Vagina (tissue), 2 donors: ENCODE results near the gene MARF1. TPM values are rescaled to one million over a fixed set of nuclear protein-coding genes. Genes with fewer than 3 reads are reported as not detected.

Experiments
- DNase-seq, 2 donors: peaks; one replicate each; pipeline ENCODE4 v3.0.0-alpha.2; 2017; ENCODE audit errors: extremely low spot score in 2 of 2
- H3K27ac ChIP-seq: fragments of 200-600 bp; sonication (generic); one replicate; pipeline ENCODE4 v1.5.1; 2019
- H3K27me3 ChIP-seq: fragments of 200-600 bp; sonication (generic); one replicate; pipeline ENCODE4 v1.5.1; 2019
- H3K36me3 ChIP-seq, 2 donors: fragments of 200-600 bp; sonication (generic); one replicate each; pipeline ENCODE4 v1.5.1; 2017 to 2019
- H3K4me1 ChIP-seq: fragments of 200-600 bp; sonication (generic); one replicate; pipeline ENCODE4 v1.5.1; 2019
- H3K4me3 ChIP-seq, 2 donors: fragments of 200-600 bp; sonication (generic); 1 replicate in 1 of 2; 2 replicates in 1 of 2; pipeline ENCODE4 v1.5.1; 2016 to 2019
- H3K9me3 ChIP-seq: fragments of 200-600 bp; sonication (generic); one replicate; pipeline ENCODE4 v1.5.1; 2019
- CTCF ChIP-seq, 3 experiments: fragments of 450-650 bp in 2 of 3; fragments of 200-600 bp in 1 of 3; sonication (generic) in 1 of 3; IDR thresholded peaks; one replicate each; pipeline ENCODE4 v1.5.1; 2017 to 2019; ENCODE audit warnings: antibody characterized with exemption in 3 of 3, mild to moderate bottlenecking in 2 of 3, moderate library complexity in 2 of 3
- POLR2A ChIP-seq, 2 donors: fragments of 450-650 bp; IDR thresholded peaks; one replicate each; pipeline ENCODE4 v1.6.1; 2017; ENCODE audit warnings: antibody characterized with exemption in 2 of 2, mild to moderate bottlenecking in 2 of 2, moderate library complexity in 2 of 2
- POLR2AphosphoS5 ChIP-seq, 2 donors: sonication (generic); formaldehyde crosslinking; IDR thresholded peaks; one replicate each; pipeline ENCODE4 v1.9.0; 2017; ENCODE audit warnings: antibody characterized with exemption in 2 of 2, mild to moderate bottlenecking in 2 of 2, low read depth in 1 of 2; ENCODE audit not compliant: insufficient read depth in 1 of 2
- intact Hi-C: fragments of 100-400 bp; cut with DNase I; formaldehyde crosslinking; loops from one replicate; pipeline ENCODE4 v1.15.1; 2023
- total RNA-seq: library from RNA; depleted of rRNA; stranded (reverse); fragments of >200 nt; gene quantifications from one replicate; pipeline ENCODE4 v1.2.3, GENCODE V29; 2016

MARF1 gene
- total RNA-seq, 1 donor from 2014 or later = 39.0 TPM

- Histone ChIP-seq H3K27ac (no peak overlapping the region), H3K4me3 (no peak overlapping the region), H3K27me3 (no peaks in the 10 kb centered on the region), H3K4me1 (no peaks in the 10 kb centered on the region), H3K36me3 (no peaks in the 10 kb centered on the region), H3K9me3 (no peaks in the 10 kb centered on the region)
- no peak for DNase-seq
- no peak for TF ChIP-seq CTCF (IDR thresholded peaks at IDR 0.05)
- TF ChIP-seq POLR2A (IDR thresholded peaks at IDR 0.05) = no peak
- TF ChIP-seq POLR2AphosphoS5 (IDR thresholded peaks at IDR 0.05; ENCODE audit: insufficient read depth in 1 of 2, low read depth in 1 of 2) = no peak
- intact Hi-C loops = no loop called here
Observed at GRCh38 chr16:15559176-15559575, 83.8 kb downstream of the MARF1 start.

GRCh38 chr16:15557258-15557657 is 85.7 kb downstream of the MARF1 start:
- intact Hi-C loops = no loop called here
- no peaks in the 10 kb centered on the region for H3K36me3 ChIP-seq
- no peak overlapping the region for H3K4me3 ChIP-seq
- TF ChIP-seq POLR2A (IDR thresholded peaks at IDR 0.05) (no peak), CTCF (IDR thresholded peaks at IDR 0.05) (no peak), POLR2AphosphoS5 (IDR thresholded peaks at IDR 0.05; ENCODE audit: insufficient read depth in 1 of 2, low read depth in 1 of 2) (no peak)
- DNase-seq = no peak
- no peaks in the 10 kb centered on the region for H3K27me3 ChIP-seq
- no peaks in the 10 kb centered on the region for H3K4me1 ChIP-seq
- no peak overlapping the region for H3K27ac ChIP-seq
- H3K9me3 ChIP-seq = no peaks in the 10 kb centered on the region

GRCh38 chr16:15556130-15556529 is 86.8 kb downstream of the MARF1 start:
- Histone ChIP-seq H3K4me3 (no peak overlapping the region), H3K9me3 (no peaks in the 10 kb centered on the region), H3K36me3 (no peaks in the 10 kb centered on the region), H3K4me1 (peaks cover 3% of the 10 kb centered on the region), H3K27me3 (no peaks in the 10 kb centered on the region), H3K27ac (no peak overlapping the region)
- no peak for DNase-seq
- intact Hi-C loops = no loop called here
- TF ChIP-seq CTCF (IDR thresholded peaks at IDR 0.05) (no peak), POLR2A (IDR thresholded peaks at IDR 0.05) (no peak), POLR2AphosphoS5 (IDR thresholded peaks at IDR 0.05; ENCODE audit: insufficient read depth in 1 of 2, low read depth in 1 of 2) (no peak)

- intact Hi-C loops = no loop called here
- no peak overlapping the region for H3K4me3 ChIP-seq
- TF ChIP-seq POLR2A (IDR thresholded peaks at IDR 0.05) (no peak), CTCF (IDR thresholded peaks at IDR 0.05) (no peak), POLR2AphosphoS5 (IDR thresholded peaks at IDR 0.05; ENCODE audit: insufficient read depth in 1 of 2, low read depth in 1 of 2) (no peak)
- no peaks in the 10 kb centered on the region for H3K9me3 ChIP-seq
- DNase-seq = no peak
- no peak overlapping the region for H3K27ac ChIP-seq
- H3K4me1 ChIP-seq = peaks cover 10% of the 10 kb centered on the region
- no peaks in the 10 kb centered on the region for H3K36me3 ChIP-seq
- no peaks in the 10 kb centered on the region for H3K27me3 ChIP-seq
Observed at GRCh38 chr16:15553313-15554088, 89.5 kb downstream of the MARF1 start.

GRCh38 chr16:15552507-15552906 is 90.4 kb downstream of the MARF1 start:
- no peak overlapping the region for H3K27ac ChIP-seq
- intact Hi-C loops = no loop called here

More at GRCh38 chr16:15552507-15552906, 90.4 kb downstream of the MARF1 start:
- peaks cover 10% of the 10 kb centered on the region for H3K4me1 ChIP-seq
- no peak for DNase-seq
- H3K9me3 ChIP-seq = no peaks in the 10 kb centered on the region
- no peaks in the 10 kb centered on the region for H3K36me3 ChIP-seq
- H3K27me3 ChIP-seq = no peaks in the 10 kb centered on the region
- TF ChIP-seq POLR2AphosphoS5 (IDR thresholded peaks at IDR 0.05; ENCODE audit: insufficient read depth in 1 of 2, low read depth in 1 of 2) = no peak
- no peak for TF ChIP-seq CTCF (IDR thresholded peaks at IDR 0.05)
- no peak for TF ChIP-seq POLR2A (IDR thresholded peaks at IDR 0.05)
- no peak overlapping the region for H3K4me3 ChIP-seq
